Neural cell (in vitro differentiated cells): ENCODE data around the gene LRRC37A. TPM values are rescaled to one million over a fixed set of nuclear protein-coding genes. Genes with fewer than 3 reads are reported as not detected.
"Not testable (repeated sequence)": the region's sequence is repeated elsewhere in the genome, so short reads cannot be mapped to it uniquely, and the experiment has no call there.

Source experiments
- H2AFZ ChIP-seq: fragments of 200-600, 300-800 bp; sonication (generic), shearing (Covaris generic); 2 replicates; pipeline ENCODE4 v1.6.0; 2014; ENCODE audit warnings: low read depth, mild to moderate bottlenecking, antibody characterized with exemption, low read length, moderate library complexity
- H3F3A ChIP-seq: fragments of 200-600 bp; shearing (Covaris generic); 2 replicates; pipeline ENCODE4 v1.6.1; 2016; ENCODE audit warnings: mild to moderate bottlenecking, moderate library complexity, mixed read lengths, antibody characterized with exemption, low read length; ENCODE audit not compliant: insufficient read depth, poor library complexity, severe bottlenecking
- H3K27ac ChIP-seq: fragments of 200-600, 300-800 bp; sonication (generic), shearing (Covaris generic); 2 replicates; pipeline ENCODE4 v1.5.1; 2014; ENCODE audit warnings: mild to moderate bottlenecking, low read length, moderate library complexity
- H3K27me3 ChIP-seq: fragments of 300-800, 200-600 bp; sonication (generic), shearing (Covaris generic); 2 replicates; pipeline ENCODE4 v1.6.0; 2014; ENCODE audit warnings: mild to moderate bottlenecking, low read depth, low read length, moderate library complexity; ENCODE audit not compliant: insufficient read depth
- H3K36me3 ChIP-seq: fragments of 300-800, 200-600 bp; sonication (generic), shearing (Covaris generic); 2 replicates; pipeline ENCODE4 v1.5.1; 2014; ENCODE audit warnings: mild to moderate bottlenecking, antibody characterized with exemption, low read length, moderate library complexity; ENCODE audit not compliant: insufficient read depth
- H3K4me2 ChIP-seq: fragments of 300-800, 200-600 bp; sonication (generic), shearing (Covaris generic); 2 replicates; pipeline ENCODE4 v1.6.0; 2014; ENCODE audit warnings: mild to moderate bottlenecking, low read length
- H3K4me3 ChIP-seq: fragments of 300-800, 200-600 bp; sonication (generic), shearing (Covaris generic); 2 replicates; pipeline ENCODE4 v1.5.1; 2014; ENCODE audit warnings: mild to moderate bottlenecking, low read length, moderate library complexity
- H3K79me2 ChIP-seq: fragments of 200-600 bp; shearing (Covaris generic); replicated peaks from 2 replicates; pipeline ENCODE4 v1.6.0; 2014; ENCODE audit warnings: mild to moderate bottlenecking, low read length, moderate library complexity; ENCODE audit not compliant: insufficient read depth
- H3K9ac ChIP-seq: fragments of 300-800, 200-600 bp; sonication (generic), shearing (Covaris generic); 2 replicates; pipeline ENCODE4 v1.6.1; 2016; ENCODE audit warnings: mild to moderate bottlenecking, low read length, mixed read lengths
- H3K9me2 ChIP-seq: fragments of 200-600 bp; shearing (Covaris generic); 2 replicates; pipeline ENCODE4 v1.6.1; 2016; ENCODE audit warnings: mild to moderate bottlenecking, low read length, mixed read lengths; ENCODE audit not compliant: insufficient read depth
- H3K9me3 ChIP-seq: fragments of 200-600, 300-800 bp; sonication (generic), shearing (Covaris generic); 2 replicates; pipeline ENCODE4 v1.6.1; 2016; ENCODE audit warnings: mild to moderate bottlenecking, mixed run types, low read length, moderate library complexity, mixed read lengths
- H4K20me1 ChIP-seq: fragments of 200-600 bp; shearing (Covaris generic); 2 replicates; pipeline ENCODE4 v1.6.1; 2016; ENCODE audit warnings: mild to moderate bottlenecking, mixed run types; ENCODE audit not compliant: insufficient read depth
- CTCF ChIP-seq: fragments of 450-650 bp; IDR thresholded peaks from 2 replicates; pipeline ENCODE4 v1.5.1; 2014; ENCODE audit warnings: antibody characterized with exemption, mild to moderate bottlenecking, moderate library complexity; ENCODE audit not compliant: poor library complexity, severe bottlenecking
- EP300 ChIP-seq: fragments of 450-650 bp; conservative IDR thresholded peaks from 2 replicates; pipeline ENCODE4 v1.6.1; 2014; ENCODE audit warnings: antibody characterized with exemption, mild to moderate bottlenecking, moderate library complexity; ENCODE audit not compliant: poor library complexity, severe bottlenecking
- EZH2 ChIP-seq: fragments of 200-600, 300-800 bp; shearing (Covaris generic), sonication (generic); IDR thresholded peaks from 2 replicates; pipeline ENCODE4 v1.6.1; 2014; ENCODE audit warnings: antibody characterized with exemption, low read length, borderline replicate concordance, mild to moderate bottlenecking; ENCODE audit not compliant: insufficient read depth, poor library complexity, severe bottlenecking
- MXI1 ChIP-seq: fragments of 450-650 bp; conservative IDR thresholded peaks from 2 replicates; pipeline ENCODE4 v1.6.1; 2014; ENCODE audit warnings: antibody characterized with exemption, mild to moderate bottlenecking; ENCODE audit not compliant: poor library complexity, severe bottlenecking
- POLR2AphosphoS5 ChIP-seq: IDR thresholded peaks from 2 replicates; pipeline ENCODE4 v1.6.1; 2012
- RAD21 ChIP-seq: fragments of 450-650 bp; conservative IDR thresholded peaks from 2 replicates; pipeline ENCODE4 v1.6.1; 2014; ENCODE audit warnings: antibody characterized with exemption, mild to moderate bottlenecking, moderate library complexity
- SMC3 ChIP-seq: fragments of 450-650 bp; conservative IDR thresholded peaks from 2 replicates; pipeline ENCODE4 v1.6.1; 2014; ENCODE audit warnings: antibody characterized with exemption, mild to moderate bottlenecking, moderate library complexity; ENCODE audit not compliant: poor library complexity
- TAF1 ChIP-seq: IDR thresholded peaks from 2 replicates; pipeline ENCODE4 v1.6.1; 2012; ENCODE audit warnings: low read depth
- polyA plus RNA-seq: library from polyadenylated mRNA; depleted of rRNA; stranded (reverse); fragments of >200 nt; gene quantifications from 2 replicates; pipeline ENCODE4 v1.2.3, GENCODE V29; 2014
- TF ChIP-seq, protein P1 (sequence below): IDR thresholded peaks from 2 replicates; pipeline ENCODE4 v1.6.1; 2012; ENCODE audit warnings: borderline replicate concordance

LRRC37A gene
- polyA plus RNA-seq, 1 donor from 2014 or later: 3.0 TPM

GRCh38 chr17:46264456-46265198, 30.3 kb upstream of the LRRC37A start:
- Histone ChIP-seq H3K4me2 (no peak overlapping the region), H3K9me2 (no peaks in the 10 kb centered on the region), H3K27me3 (peaks cover 38% of the 10 kb centered on the region), H3K9ac (no peak overlapping the region), H3K27ac (no peak overlapping the region), H3K79me2 (no peaks in the 10 kb centered on the region), H3K9me3 (no peaks in the 10 kb centered on the region), H3K4me3 (no peak overlapping the region), H4K20me1 (no peaks in the 10 kb centered on the region), H3K36me3 (no peaks in the 10 kb centered on the region), H2AFZ (no peak overlapping the region), H3F3A (peaks cover 8% of the 10 kb centered on the region)
- TF ChIP-seq EP300 (no peak), CTCF (no peak), SMC3 (no peak), TAF1 (no peak), POLR2AphosphoS5 (no peak), RAD21 (no peak), EZH2 (no peak), MXI1 (no peak)
- TF ChIP-seq, protein P1, sequence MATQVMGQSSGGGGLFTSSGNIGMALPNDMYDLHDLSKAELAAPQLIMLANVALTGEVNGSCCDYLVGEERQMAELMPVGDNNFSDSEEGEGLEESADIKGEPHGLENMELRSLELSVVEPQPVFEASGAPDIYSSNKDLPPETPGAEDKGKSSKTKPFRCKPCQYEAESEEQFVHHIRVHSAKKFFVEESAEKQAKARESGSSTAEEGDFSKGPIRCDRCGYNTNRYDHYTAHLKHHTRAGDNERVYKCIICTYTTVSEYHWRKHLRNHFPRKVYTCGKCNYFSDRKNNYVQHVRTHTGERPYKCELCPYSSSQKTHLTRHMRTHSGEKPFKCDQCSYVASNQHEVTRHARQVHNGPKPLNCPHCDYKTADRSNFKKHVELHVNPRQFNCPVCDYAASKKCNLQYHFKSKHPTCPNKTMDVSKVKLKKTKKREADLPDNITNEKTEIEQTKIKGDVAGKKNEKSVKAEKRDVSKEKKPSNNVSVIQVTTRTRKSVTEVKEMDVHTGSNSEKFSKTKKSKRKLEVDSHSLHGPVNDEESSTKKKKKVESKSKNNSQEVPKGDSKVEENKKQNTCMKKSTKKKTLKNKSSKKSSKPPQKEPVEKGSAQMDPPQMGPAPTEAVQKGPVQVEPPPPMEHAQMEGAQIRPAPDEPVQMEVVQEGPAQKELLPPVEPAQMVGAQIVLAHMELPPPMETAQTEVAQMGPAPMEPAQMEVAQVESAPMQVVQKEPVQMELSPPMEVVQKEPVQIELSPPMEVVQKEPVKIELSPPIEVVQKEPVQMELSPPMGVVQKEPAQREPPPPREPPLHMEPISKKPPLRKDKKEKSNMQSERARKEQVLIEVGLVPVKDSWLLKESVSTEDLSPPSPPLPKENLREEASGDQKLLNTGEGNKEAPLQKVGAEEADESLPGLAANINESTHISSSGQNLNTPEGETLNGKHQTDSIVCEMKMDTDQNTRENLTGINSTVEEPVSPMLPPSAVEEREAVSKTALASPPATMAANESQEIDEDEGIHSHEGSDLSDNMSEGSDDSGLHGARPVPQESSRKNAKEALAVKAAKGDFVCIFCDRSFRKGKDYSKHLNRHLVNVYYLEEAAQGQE: no peak

DNA sequence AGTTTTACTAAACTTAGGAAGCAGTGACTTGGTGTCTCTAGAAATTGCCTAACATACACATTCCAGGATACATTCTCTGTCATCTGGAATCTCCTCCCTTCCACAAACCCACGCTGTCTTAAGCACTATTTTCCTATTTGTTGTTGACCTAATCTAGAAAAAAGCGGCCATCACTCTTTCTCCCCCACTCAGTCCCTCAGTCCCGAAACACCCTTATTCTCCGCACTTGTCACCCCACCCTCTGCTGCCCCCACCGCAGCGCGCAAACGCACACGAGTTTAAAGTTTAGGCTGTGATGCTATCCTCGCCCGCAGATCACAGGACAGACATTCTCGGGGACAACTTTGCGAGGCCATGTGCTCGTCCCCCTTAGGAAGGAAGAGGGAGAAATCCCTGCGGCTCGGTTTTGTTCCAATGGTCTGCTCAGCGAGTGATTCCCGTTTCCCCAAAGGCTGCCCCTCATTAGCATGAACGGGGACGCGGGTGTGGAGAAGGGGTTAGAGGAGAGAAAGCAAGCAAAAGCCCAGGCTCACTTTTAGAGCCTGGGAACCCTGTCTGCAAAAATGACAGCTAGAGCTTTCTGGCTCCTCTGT, 28.8 kb upstream of the LRRC37A start:
- not testable (repeated sequence) for H3F3A ChIP-seq, H3K9me2 ChIP-seq, H3K79me2 ChIP-seq, H3K9me3 ChIP-seq, H3K36me3 ChIP-seq, H4K20me1 ChIP-seq
- Histone ChIP-seq H3K9ac (peak overlapping the region; percentile 66), H3K27ac (peak overlapping the region; percentile 54), H3K27me3 (peaks cover 34% of the 10 kb centered on the region), H2AFZ (peak overlapping the region; percentile 47), H3K4me2 (peak overlapping the region; percentile 92), H3K4me3 (peak overlapping the region; percentile 65)
- TF ChIP-seq MXI1: peak; percentile 15
